ENCODE results near the gene ZSCAN21.

DNA sequence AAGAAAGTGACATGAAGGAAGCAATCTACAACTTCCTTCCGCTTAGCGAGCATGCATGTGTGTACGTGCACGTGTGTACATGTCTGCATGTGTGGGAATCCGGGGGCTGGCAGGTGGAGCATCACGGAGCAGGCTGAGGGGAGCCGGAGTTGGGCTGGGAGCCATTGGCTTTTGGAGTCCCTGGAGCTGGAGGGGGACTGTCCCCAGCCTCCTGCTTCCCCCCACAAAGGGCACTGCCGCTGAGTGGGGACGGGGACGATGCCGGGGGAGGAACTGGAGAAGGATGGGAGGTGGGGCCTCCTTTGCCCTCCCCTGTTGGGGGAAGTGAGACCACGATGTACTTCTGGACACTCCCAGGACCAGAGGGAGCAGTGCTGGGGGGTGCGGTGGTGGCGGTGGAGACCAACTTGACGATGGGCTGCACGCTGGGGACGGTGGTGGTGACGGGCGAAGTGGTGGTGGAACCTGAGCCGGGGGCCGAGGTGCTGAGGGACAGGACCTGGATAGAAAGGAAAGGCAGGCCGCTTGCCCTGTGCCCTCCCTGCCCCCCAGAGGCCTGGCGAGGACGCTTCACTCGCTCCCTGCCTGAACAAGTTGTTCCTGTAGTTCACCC, 57.7 kb downstream of the ZSCAN21 start:
- TF ChIP-seq, protein P1, sequence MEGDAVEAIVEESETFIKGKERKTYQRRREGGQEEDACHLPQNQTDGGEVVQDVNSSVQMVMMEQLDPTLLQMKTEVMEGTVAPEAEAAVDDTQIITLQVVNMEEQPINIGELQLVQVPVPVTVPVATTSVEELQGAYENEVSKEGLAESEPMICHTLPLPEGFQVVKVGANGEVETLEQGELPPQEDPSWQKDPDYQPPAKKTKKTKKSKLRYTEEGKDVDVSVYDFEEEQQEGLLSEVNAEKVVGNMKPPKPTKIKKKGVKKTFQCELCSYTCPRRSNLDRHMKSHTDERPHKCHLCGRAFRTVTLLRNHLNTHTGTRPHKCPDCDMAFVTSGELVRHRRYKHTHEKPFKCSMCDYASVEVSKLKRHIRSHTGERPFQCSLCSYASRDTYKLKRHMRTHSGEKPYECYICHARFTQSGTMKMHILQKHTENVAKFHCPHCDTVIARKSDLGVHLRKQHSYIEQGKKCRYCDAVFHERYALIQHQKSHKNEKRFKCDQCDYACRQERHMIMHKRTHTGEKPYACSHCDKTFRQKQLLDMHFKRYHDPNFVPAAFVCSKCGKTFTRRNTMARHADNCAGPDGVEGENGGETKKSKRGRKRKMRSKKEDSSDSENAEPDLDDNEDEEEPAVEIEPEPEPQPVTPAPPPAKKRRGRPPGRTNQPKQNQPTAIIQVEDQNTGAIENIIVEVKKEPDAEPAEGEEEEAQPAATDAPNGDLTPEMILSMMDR (IDR thresholded peaks at IDR 0.05; ENCODE audit: low read depth, low read length) = no peak
- no peak for TF ChIP-seq POLR2A (IDR thresholded peaks at IDR 0.05; ENCODE audit: extremely low read depth, insufficient read length)

Data from NB4 (cell line).